Kasumi-1 (cell line): ENCODE measurements around the gene KCNF1.

ENCODE experiments used
- DNase-seq, 2 experiments: peaks; one replicate each; lab custom pipeline; 2025; lab: John Stamatoyannopoulos, UW

KCNF1 gene

GRCh38 chr2:10880586-10881321 is 31.0 kb upstream of the KCNF1 start:
- DNase-seq, result no peak

GRCh38 chr2:10882568-10882967 is 29.2 kb upstream of the KCNF1 start:
- DNase-seq, result no peak

- DNase-seq, result no peak
These were observed 28.7 kb upstream of the KCNF1 start for GRCh38 chr2:10883066-10883465.

- no peak for DNase-seq
These were observed 27.8 kb upstream of the KCNF1 start for GRCh38 chr2:10883801-10884478.

GRCh38 chr2:10884574-10884975 is 27.2 kb upstream of the KCNF1 start:
- DNase-seq, result no peak

GRCh38 chr2:10885094-10885860 is 26.5 kb upstream of the KCNF1 start:
- no peak for DNase-seq

GRCh38 chr2:10887476-10887875 is 24.3 kb upstream of the KCNF1 start:
- DNase-seq, result no peak

GRCh38 chr2:10889651-10890215 is 22.0 kb upstream of the KCNF1 start:
- no peak for DNase-seq

- DNase-seq, result no peak
These were observed 20.9 kb upstream of the KCNF1 start for GRCh38 chr2:10890706-10891270.

GRCh38 chr2:10891390-10891789 is 20.3 kb upstream of the KCNF1 start:
- no peak for DNase-seq

GRCh38 chr2:10891848-10892247 is 19.9 kb upstream of the KCNF1 start:
- no peak for DNase-seq

GRCh38 chr2:10892316-10892715 is 19.4 kb upstream of the KCNF1 start:
- DNase-seq, result no peak

GRCh38 chr2:10892796-10893350 is 18.9 kb upstream of the KCNF1 start:
- no peak for DNase-seq

GRCh38 chr2:10894264-10894935 is 17.3 kb upstream of the KCNF1 start:
- no peak for DNase-seq

GRCh38 chr2:10895231-10895630 is 16.5 kb upstream of the KCNF1 start:
- no peak for DNase-seq

- DNase-seq, result no peak
These were observed 13.8 kb upstream of the KCNF1 start for GRCh38 chr2:10897956-10898355.

GRCh38 chr2:10900216-10901109 is 11.3 kb upstream of the KCNF1 start:
- peak; percentile 22 to 24 for DNase-seq

GRCh38 chr2:10901160-10901939 is 10.4 kb upstream of the KCNF1 start:
- no peak for DNase-seq

GRCh38 chr2:10903861-10904210 is 7.9 kb upstream of the KCNF1 start:
- DNase-seq, result no peak

- no peak for DNase-seq
These were observed 7.3 kb upstream of the KCNF1 start for GRCh38 chr2:10904455-10904854.
